Endothelial cell of umbilical vein (primary cell): ENCODE measurements around the gene LPAR1. TPM values are rescaled to one million over a fixed set of nuclear protein-coding genes. Genes with fewer than 3 reads are reported as not detected.

Experiments
- BruUV-seq: library from RNA; stranded (reverse); fragments of 400-500 nt; replicated peaks from 2 replicates; lab custom pipeline; 2021; lab: Mats Ljungman, UMichigan
- CTCF ChIA-PET: fragments of 300-600, 350-600 bp; sonication (Branson Sonifier 250); formaldehyde crosslinking; loops from one replicate; lab custom pipeline; 2021; ENCODE audit warnings: antibody characterized with exemption, inconsistent platforms; lab: Charles Lee
- POLR2A ChIA-PET: fragments of 300-600, 350-600 bp; sonication (Branson Sonifier 250); formaldehyde crosslinking; loops from one replicate; lab custom pipeline; 2021; ENCODE audit warnings: antibody characterized with exemption, inconsistent platforms; lab: Charles Lee
- DNase-seq: peaks from one replicate; pipeline ENCODE4 v3.0.0-alpha.2; 2011; ENCODE audit warnings: low read depth, low spot score
- FAIRE-seq: peaks from 2 replicates; lab custom pipeline; 2011; peaks lifted over from hg19 to GRCh38; lab: Jason Lieb, UNC
- H2AFZ ChIP-seq: 2 replicates; pipeline ENCODE4 v1.6.0; 2012; ENCODE audit warnings: low read depth, low read length, control low read depth, inconsistent platforms
- H3K27ac ChIP-seq: 2 replicates; pipeline ENCODE4 v1.5.1; 2011; ENCODE audit warnings: low read depth, mild to moderate bottlenecking, control low read depth, low read length, moderate library complexity; ENCODE audit not compliant: insufficient read depth
- H3K27me3 ChIP-seq, 2 experiments: 2 replicates each; pipeline versions ENCODE4 v1.6.0 to v1.6.1; 2011; ENCODE audit warnings: low read length in 2 of 2, mixed read lengths in 1 of 2; ENCODE audit not compliant: control insufficient read depth in 2 of 2, insufficient read depth in 2 of 2
- H3K36me3 ChIP-seq, 2 experiments: 2 replicates in 1 of 2; 3 replicates in 1 of 2; pipeline ENCODE4 v1.5.1; 2011; ENCODE audit warnings: low read length in 2 of 2, mild to moderate bottlenecking in 1 of 2, moderate library complexity in 1 of 2; ENCODE audit not compliant: control insufficient read depth in 2 of 2, insufficient read depth in 2 of 2; ENCODE audit errors: extremely low read depth in 1 of 2
- H3K4me1 ChIP-seq: 3 replicates; pipeline ENCODE4 v1.5.1; 2011; ENCODE audit warnings: mild to moderate bottlenecking, low read length; ENCODE audit not compliant: control insufficient read depth, insufficient read depth; ENCODE audit errors: extremely low read depth
- H3K4me2 ChIP-seq: 2 replicates; pipeline ENCODE4 v1.6.1; 2011; ENCODE audit warnings: low read length, control low read depth, mixed read lengths; ENCODE audit not compliant: insufficient read depth
- H3K4me3 ChIP-seq, 3 experiments: fragments of 200-600 bp in 1 of 3; sonication (generic), shearing (Covaris generic) in 1 of 3; replicated peaks in 1 of 3; 2 replicates each; pipeline ENCODE4 v1.5.1; 2011 to 2016; ENCODE audit warnings: control low read depth in 3 of 3, low read length in 3 of 3, mild to moderate bottlenecking in 2 of 3, inconsistent platforms in 1 of 3, low read depth in 1 of 3, moderate library complexity in 1 of 3; ENCODE audit not compliant: insufficient read depth in 1 of 3
- H3K79me2 ChIP-seq: 2 replicates; pipeline ENCODE4 v1.6.0; 2012; ENCODE audit warnings: low read length, inconsistent platforms; ENCODE audit not compliant: control insufficient read depth, insufficient read depth
- H3K9ac ChIP-seq: replicated peaks from 2 replicates; pipeline ENCODE3; 2011; ENCODE audit warnings: low read length, control low read depth; ENCODE audit not compliant: insufficient read depth; ENCODE audit errors: extremely low read depth
- H3K9me1 ChIP-seq: replicated peaks from 3 replicates; pipeline ENCODE4 v1.6.0; 2011; ENCODE audit warnings: mild to moderate bottlenecking, low read length; ENCODE audit not compliant: control insufficient read depth, insufficient read depth; ENCODE audit errors: extremely low read depth
- H3K9me3 ChIP-seq: replicated peaks from 2 replicates; pipeline ENCODE4 v1.5.1; 2012; ENCODE audit warnings: low read length, inconsistent platforms; ENCODE audit not compliant: control insufficient read depth, insufficient read depth
- H4K20me1 ChIP-seq: replicated peaks from 2 replicates; pipeline ENCODE3; 2011; ENCODE audit warnings: mild to moderate bottlenecking, low read length; ENCODE audit not compliant: control insufficient read depth, insufficient read depth; ENCODE audit errors: extremely low read depth
- EZH2 ChIP-seq: IDR thresholded peaks from 2 replicates; pipeline ENCODE4 v1.6.1; 2012; ENCODE audit warnings: borderline replicate concordance, low read depth, mild to moderate bottlenecking, moderate library complexity, low read length, inconsistent platforms; ENCODE audit not compliant: severe bottlenecking
- FOS ChIP-seq: IDR thresholded peaks from 2 replicates; pipeline ENCODE4 v1.6.1; 2011; ENCODE audit warnings: mild to moderate bottlenecking, low read length, moderate library complexity, borderline replicate concordance; ENCODE audit not compliant: insufficient read depth
- GATA2 ChIP-seq: IDR thresholded peaks from 2 replicates; pipeline ENCODE4 v1.7.0; 2011; ENCODE audit warnings: low read depth, mild to moderate bottlenecking, moderate library complexity, mixed read lengths, low read length; ENCODE audit not compliant: insufficient read length, insufficient read depth
- JUN ChIP-seq: IDR thresholded peaks from 2 replicates; pipeline ENCODE4 v1.6.1; 2011; ENCODE audit warnings: borderline replicate concordance, low read depth; ENCODE audit not compliant: insufficient read length, insufficient read depth
- MYC ChIP-seq: IDR thresholded peaks from one replicate; pipeline ENCODE4 v1.6.1; 2011; ENCODE audit warnings: mild to moderate bottlenecking, low read depth, low read length
- POLR2A ChIP-seq: IDR thresholded peaks from 2 replicates; pipeline ENCODE4 v1.6.1; 2012; ENCODE audit warnings: low read depth, mild to moderate bottlenecking, control low read depth, low read length
- POLR2AphosphoS5 ChIP-seq: IDR thresholded peaks from 2 replicates; pipeline ENCODE4 v1.6.1; 2012; ENCODE audit warnings: low read depth, mild to moderate bottlenecking, control low read depth, low read length, moderate library complexity; ENCODE audit not compliant: insufficient read depth
- dilution Hi-C: fragments of 300-500 bp; cut with MboI; formaldehyde crosslinking; loops from one replicate; pipeline ENCODE4 v1.15.0; 2019; ENCODE audit warnings: low sequenced_read_pairs; ENCODE audit not compliant: extremely low pct_ligation_motif_present
- intact Hi-C: fragments of 100-400 bp; cut with micrococcal nuclease; formaldehyde crosslinking; loops from one replicate; pipeline ENCODE4 v1.10.0; 2022
- polyA plus RNA-seq, 4 experiments: library from polyadenylated mRNA; depleted of rRNA in 3 of 4; stranded (reverse) in 3 of 4; unstranded in 1 of 4; fragments of >200 nt; gene quantifications; 2 replicates each; pipeline versions ENCODE4 v1.2.1 to v1.2.3, GENCODE V29; 2011 to 2012; ENCODE audit warnings: missing spikeins in 1 of 4
- total RNA-seq: library from RNA; stranded (reverse); gene quantifications from 2 replicates; pipeline ENCODE4 v1.2.3, GENCODE V29; 2021
- TF ChIP-seq, protein P1 (sequence below): IDR thresholded peaks from 2 replicates; pipeline ENCODE4 v1.6.1; 2011; ENCODE audit not compliant: insufficient read depth, insufficient read length
- TF ChIP-seq, protein P2 (sequence below), 2 donors: IDR thresholded peaks; 1 replicate in 1 of 2; 2 replicates in 1 of 2; pipeline ENCODE4 v1.5.1; 2011; ENCODE audit warnings: low read length in 2 of 2, mild to moderate bottlenecking in 2 of 2, moderate library complexity in 2 of 2, control low read depth in 1 of 2, inconsistent platforms in 1 of 2, low read depth in 1 of 2; ENCODE audit not compliant: insufficient read depth in 1 of 2; ENCODE audit errors: extremely low read depth in 1 of 2

The LPAR1 gene
- total and polyA plus RNA-seq, 2 donors (not counting 3 experiments of a cell fraction or from before 2014, with no cell fraction given): 0.88 to 3.0 TPM

DNA sequence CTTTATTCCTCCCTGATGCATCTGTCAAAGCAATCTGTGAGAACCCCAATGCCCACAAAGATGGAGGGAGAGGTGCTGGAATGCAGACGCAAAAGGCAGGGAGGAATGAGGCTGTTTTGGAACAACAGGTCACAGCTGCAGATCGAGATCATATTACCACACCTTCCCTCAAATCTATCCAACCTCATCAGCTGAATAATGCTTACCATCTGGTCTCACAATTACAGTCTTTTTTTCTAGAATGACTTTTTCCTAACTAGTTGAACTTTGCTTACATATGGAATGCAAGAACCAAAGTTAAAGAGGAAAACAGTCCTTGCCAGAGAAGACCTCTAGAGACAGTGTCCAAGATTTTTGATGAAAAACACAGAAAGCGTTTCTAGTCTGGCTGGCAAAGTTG lies 158.1 kb downstream of the LPAR1 start:
- intact Hi-C loops: no loop called here
- TF ChIP-seq JUN (no peak), EZH2 (no peak), POLR2AphosphoS5 (no peak), MYC (no peak), POLR2A (no peak), GATA2 (no peak), FOS (no peak)
- TF ChIP-seq, protein P1, sequence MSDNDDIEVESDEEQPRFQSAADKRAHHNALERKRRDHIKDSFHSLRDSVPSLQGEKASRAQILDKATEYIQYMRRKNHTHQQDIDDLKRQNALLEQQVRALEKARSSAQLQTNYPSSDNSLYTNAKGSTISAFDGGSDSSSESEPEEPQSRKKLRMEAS: no peak
- TF ChIP-seq, protein P2, sequence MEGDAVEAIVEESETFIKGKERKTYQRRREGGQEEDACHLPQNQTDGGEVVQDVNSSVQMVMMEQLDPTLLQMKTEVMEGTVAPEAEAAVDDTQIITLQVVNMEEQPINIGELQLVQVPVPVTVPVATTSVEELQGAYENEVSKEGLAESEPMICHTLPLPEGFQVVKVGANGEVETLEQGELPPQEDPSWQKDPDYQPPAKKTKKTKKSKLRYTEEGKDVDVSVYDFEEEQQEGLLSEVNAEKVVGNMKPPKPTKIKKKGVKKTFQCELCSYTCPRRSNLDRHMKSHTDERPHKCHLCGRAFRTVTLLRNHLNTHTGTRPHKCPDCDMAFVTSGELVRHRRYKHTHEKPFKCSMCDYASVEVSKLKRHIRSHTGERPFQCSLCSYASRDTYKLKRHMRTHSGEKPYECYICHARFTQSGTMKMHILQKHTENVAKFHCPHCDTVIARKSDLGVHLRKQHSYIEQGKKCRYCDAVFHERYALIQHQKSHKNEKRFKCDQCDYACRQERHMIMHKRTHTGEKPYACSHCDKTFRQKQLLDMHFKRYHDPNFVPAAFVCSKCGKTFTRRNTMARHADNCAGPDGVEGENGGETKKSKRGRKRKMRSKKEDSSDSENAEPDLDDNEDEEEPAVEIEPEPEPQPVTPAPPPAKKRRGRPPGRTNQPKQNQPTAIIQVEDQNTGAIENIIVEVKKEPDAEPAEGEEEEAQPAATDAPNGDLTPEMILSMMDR (IDR thresholded peaks at IDR 0.05; ENCODE audit: extremely low read depth in 1 of 2, insufficient read depth in 1 of 2, low read depth in 1 of 2, low read length in 2 of 2): no peak
- Histone ChIP-seq H3K9me1 (no peaks in the 10 kb centered on the region), H2AFZ (no peak overlapping the region), H3K27ac (no peak overlapping the region), H3K79me2 (no peaks in the 10 kb centered on the region), H3K4me1 (no peaks in the 10 kb centered on the region), H3K9ac (no peak overlapping the region), H3K4me3 (no peak overlapping the region), H3K36me3 (no peaks in the 10 kb centered on the region), H3K4me2 (no peak overlapping the region), H4K20me1 (no peaks in the 10 kb centered on the region), H3K9me3 (no peaks in the 10 kb centered on the region), H3K27me3 (no peaks in the 10 kb centered on the region)
- ChIA-PET POLR2A (no interaction called here), CTCF (no interaction called here)
- dilution Hi-C loops: no loop called here
- BruUV-seq: no TSS peak
- DNase-seq (no peak), FAIRE-seq (no peak)
